GM12891 (cell line): ENCODE data around the gene LCE1A.

Experiments
- POLR2A ChIP-seq: IDR thresholded peaks from 2 replicates; pipeline ENCODE4 v1.6.1; 2011; ENCODE audit warnings: low read depth, low read length, control low read depth
- POLR2AphosphoS5 ChIP-seq: IDR thresholded peaks from 2 replicates; pipeline ENCODE4 v1.6.1; 2011; ENCODE audit warnings: low read depth, low read length, control low read depth
- SPI1 ChIP-seq: IDR thresholded peaks from 2 replicates; pipeline ENCODE4 v1.6.1; 2011; ENCODE audit warnings: low read depth, low read length, control low read depth

GRCh38 chr1:152827173-152827572 is at the start of gene LCE1A:
- TF ChIP-seq POLR2A, result no peak
- no peak for TF ChIP-seq SPI1
- TF ChIP-seq POLR2AphosphoS5, result no peak
